T1000 (cell line): ENCODE results near the gene IL23A.

ENCODE experiments used
- DNase-seq: peaks from one replicate; lab custom pipeline; 2025; ENCODE audit warnings: mixed read lengths; lab: John Stamatoyannopoulos, UW

The IL23A gene

GRCh38 chr12:56361487-56362129 lies 22.9 kb downstream of the IL23A start:
- no peak for DNase-seq

GRCh38 chr12:56362130-56363059 lies 23.7 kb downstream of the IL23A start, which contains the start of gene APOF:
Gene APOF (minus strand): TSS chr12:56362857. CDS start chr12:56362745, 112 bp downstream.
- DNase-seq, result no peak

GRCh38 chr12:56366948-56367347 lies 28.3 kb downstream of the IL23A start:
- DNase-seq, result no peak

- DNase-seq, result no peak
These were observed 34.8 kb downstream of the IL23A start for GRCh38 chr12:56373515-56373914.

GRCh38 chr12:56374726-56375597 lies 36.3 kb downstream of the IL23A start:
- no peak for DNase-seq

GRCh38 chr12:56375598-56376434 lies 37.1 kb downstream of the IL23A start:
- no peak for DNase-seq

GRCh38 chr12:56377310-56377988 lies 38.8 kb downstream of the IL23A start:
- DNase-seq, result no peak

GRCh38 chr12:56377989-56378316 lies 39.3 kb downstream of the IL23A start:
- DNase-seq, result no peak

- DNase-seq, result no peak
These were observed 43.9 kb downstream of the IL23A start for GRCh38 chr12:56382611-56383010.

- no peak for DNase-seq
These were observed 47.2 kb downstream of the IL23A start for GRCh38 chr12:56385873-56386272.

- no peak for DNase-seq
These were observed 48.6 kb downstream of the IL23A start for GRCh38 chr12:56387152-56387736.

- no peak for DNase-seq
These were observed 50.7 kb downstream of the IL23A start for GRCh38 chr12:56389412-56389811.
